Ecto neural progenitor cell (in vitro differentiated cells): ENCODE measurements around the gene CCDC85C.

Source experiments
- DNase-seq: peaks from one replicate; pipeline ENCODE4 v3.0.0-alpha.2; 2018; ENCODE audit warnings: low spot score

Gene CCDC85C

DNA sequence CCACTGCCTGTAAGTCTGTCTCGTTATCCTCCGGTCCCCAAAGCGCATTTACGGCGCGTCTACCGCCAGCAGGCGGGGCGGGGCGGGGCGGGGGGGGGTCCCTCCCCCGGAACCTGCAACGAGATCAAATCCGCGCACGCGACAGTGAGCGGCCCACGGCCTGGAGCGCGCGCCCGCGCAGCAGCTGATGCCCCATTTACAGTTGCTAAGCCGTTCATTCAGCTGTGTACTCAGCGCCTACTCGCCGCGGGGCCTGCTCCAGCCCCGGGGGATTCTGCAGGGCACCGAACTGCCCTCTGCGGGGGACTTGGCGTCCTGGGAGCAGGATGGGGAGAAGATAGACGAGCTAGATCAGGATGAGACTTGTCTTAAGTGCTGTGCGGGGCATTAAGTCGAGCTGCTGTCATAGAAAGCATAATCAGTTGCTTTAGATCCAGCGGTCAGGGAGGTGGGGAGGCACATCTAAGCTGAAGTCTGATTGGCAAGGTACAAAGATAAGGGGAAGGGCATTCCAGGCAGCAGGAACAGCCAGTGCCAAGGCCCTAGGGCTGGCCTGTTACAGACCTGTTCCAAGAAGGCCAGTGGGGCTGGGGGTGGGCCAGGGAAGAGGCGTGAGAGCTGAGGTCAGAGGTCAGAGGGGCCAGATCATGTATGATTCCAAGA is 1.4 kb upstream of the CCDC85C start:
- DNase-seq, result peak; percentile 82

DNA sequence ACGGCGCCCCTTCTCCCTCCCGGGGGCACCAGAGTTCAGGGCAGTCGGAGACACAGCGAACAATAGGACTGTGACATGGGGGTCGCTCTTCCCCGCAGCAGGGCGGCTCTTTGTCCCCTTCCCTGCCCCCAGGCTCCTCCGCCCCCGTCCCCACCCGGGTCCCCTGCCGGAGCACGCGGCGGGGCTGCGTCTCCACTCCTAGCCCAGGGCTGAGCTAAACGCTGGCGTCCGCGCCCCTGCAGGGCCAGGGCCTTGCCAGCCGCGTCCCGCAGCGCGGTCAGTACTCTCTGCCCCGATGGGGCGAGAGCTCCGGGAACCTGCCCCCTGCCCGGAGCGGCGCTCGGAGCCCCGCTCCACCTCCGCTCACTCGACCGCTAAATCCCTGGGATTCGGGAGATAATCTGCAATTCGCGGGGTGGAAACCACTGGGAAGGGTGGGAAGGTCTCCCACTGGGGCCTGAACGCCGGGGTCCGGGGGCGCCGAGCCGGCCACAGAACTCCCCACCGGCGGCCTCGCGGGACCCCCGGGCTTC is 825 bp upstream of the CCDC85C start:
- no peak for DNase-seq

DNA sequence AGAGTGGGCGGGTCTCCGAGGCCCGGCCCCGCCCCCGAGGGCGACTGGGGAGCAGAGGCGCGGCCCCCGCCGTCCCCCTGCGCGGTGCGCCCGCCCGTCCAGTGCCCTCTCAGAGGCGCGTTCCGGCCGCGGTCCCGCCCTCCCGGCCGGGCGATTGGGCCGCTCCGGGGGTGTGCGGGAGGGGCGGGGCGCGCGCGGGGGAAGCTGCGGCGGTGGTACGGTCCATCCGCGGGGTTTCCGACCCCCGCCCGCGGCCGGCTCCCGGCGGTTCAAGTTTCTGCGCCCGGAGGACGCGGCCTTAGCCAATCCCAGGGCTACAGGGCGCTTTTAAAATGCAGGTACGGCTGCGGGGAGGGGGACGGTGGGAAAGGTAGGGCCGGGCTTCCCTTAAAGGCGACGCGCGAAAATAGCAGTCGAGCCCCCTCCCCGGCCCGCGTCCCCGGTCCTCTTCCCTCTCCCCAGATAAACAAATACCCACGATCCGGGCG is 315 bp upstream of the CCDC85C start:
- DNase-seq, result peak; percentile 98

DNA sequence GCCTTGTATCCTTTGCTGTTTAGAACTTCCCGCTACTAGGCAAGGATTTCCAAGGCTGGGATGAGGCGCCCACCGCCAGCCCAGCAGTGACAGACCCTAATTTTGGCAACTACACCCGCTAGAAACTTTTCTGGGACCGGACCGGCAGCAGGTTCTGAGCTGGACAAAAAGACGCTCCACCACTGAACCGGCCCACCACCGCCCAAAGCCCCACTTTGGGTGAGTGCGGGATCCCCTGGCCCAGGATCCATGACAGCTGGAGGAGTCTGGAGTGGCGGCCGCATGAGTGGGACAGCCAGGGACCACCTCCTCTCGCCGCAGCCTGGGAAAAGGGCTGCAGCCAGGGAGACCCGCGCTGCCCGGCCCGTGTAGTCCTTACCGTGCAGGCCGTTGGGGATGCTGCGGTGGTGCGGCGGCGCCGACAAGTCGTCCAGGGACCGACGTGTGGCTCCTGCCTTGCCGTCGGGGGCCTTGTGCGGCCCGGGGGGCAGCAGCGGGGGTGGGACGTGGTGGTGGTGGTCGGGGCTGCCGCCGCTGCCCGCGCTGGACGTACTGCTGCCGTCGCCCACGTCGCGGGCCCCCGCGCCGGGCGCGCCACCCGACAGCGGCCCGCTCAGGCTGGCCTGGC is 1.1 kb downstream of the CCDC85C start:
- DNase-seq, result no peak

DNA sequence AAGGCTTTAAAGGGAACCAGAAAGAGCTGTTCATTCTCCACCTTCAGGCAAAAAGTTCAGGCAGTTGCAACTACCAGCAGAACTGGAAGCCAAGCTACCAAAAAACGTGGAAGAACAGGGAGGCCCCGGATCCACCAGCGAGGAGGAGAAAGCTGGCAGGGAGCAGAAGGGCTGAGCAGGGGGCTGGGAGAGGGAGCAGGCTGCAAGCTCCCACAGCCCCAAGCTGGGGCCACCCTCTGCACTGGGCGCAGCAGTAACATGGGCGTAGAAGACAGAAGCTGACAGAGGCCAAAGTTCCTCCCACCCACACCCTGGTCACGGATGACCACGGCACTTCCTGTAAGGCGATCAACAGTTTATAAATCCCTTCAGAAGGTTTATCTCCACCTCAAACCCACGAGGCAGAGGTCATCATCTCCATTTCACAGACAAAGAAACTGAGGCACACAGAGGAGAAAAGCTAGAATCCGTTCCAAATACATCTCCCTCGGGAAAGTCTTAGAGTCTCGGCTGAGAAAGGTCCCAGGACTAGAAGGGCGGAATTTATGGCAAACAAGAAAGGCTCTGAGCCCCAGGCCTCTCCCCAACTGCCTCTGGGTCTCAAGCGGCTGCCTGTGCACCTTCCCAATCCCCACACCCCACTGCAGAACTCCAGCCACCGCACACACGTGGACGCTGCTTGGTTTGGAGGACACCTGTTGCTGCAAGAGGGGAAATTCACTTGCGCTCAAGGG is 1.8 kb downstream of the CCDC85C start:
- DNase-seq, result no peak

DNA sequence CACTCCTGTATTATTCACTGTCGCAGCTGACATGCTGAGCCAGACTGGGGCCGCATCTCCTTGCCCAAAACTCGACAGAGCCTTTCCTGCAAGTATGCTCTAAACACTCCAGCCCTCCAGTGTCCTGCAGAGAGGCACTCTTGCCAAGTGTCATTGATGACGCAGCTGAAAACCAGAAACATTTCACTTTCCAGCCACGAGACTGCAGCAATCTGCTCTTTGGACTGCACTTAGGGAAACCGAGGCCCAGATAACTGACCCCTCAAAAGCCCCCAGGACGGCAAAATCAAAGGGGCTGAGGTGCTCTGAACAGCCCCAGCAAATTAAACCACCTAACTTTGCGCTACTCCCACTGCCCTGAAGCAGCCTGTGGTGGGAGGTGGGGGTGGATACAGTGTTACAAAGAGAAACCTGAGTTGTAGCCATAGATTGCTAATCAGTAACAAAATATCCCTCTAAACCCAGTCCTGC is 2.6 kb downstream of the CCDC85C start:
- no peak for DNase-seq

DNA sequence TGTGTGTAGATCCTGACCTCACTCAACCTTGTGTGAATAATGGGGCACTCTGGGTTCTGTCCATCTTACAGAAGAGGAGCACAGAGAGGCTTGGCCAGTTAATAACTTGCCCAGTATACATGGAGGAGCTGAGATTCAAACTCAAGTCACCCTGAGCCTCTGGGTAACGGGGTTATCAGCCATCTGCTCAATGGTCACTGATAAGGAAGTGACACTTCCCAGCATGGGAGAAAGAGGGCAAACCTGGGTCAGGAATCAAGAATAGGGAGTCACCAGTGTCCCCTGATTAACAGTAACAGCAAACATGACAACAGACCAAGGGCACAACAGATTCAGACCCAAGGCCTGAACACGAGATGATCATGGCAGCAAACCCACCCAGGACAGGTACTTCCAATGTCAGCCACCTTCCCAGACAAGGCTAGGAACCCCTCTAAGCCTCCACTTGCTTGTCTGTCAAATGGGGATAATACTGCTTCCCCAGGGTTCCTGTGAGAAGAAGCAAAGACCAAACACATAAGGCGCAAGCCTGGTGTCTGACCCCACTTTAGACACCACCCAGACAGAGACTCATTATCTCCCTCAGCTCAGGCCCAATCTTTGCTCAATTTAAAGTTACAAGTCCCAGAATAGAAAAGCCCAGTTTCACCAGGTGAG is 3.6 kb downstream of the CCDC85C start:
- DNase-seq, result no peak

DNA sequence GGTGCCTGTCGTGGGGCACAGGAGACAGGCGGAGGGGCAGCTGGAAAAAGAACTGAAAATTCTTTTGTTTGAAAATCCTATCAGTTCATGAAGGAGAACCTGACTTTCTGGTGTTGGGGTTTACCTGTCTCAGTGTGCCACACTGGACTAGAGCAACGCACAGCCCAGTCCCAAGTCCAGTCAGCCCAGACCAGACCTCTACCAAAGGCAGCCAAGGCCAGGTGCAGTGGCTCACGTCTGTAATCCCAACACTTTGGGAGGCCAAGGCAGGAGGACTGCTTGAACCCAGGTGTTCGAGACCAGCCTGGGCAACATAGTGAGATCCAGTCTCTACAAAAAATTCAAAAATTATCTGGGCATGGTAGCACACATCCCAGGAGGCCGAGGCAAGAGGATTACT is 4.6 kb downstream of the CCDC85C start:
- no peak for DNase-seq

DNA sequence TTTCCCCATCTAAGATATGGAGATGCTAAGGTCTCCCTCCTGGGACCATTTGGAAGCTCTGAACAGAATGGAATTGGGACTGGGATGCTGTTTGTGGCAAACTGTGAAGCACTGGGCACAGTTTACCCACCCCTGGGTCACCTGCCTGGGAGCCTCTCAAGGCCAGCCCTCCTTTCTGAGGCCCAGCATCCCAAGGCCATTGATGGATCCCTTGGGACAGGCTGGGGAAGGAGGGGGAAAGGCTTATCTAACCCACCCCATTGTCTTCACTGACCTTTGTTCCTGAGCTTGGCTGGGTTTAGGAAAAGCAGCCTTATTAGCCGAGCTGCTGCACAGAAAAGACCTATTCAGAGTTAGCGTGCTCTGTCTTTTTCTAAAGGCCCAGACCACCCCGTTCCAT is 5.2 kb downstream of the CCDC85C start:
- no peak for DNase-seq

DNA sequence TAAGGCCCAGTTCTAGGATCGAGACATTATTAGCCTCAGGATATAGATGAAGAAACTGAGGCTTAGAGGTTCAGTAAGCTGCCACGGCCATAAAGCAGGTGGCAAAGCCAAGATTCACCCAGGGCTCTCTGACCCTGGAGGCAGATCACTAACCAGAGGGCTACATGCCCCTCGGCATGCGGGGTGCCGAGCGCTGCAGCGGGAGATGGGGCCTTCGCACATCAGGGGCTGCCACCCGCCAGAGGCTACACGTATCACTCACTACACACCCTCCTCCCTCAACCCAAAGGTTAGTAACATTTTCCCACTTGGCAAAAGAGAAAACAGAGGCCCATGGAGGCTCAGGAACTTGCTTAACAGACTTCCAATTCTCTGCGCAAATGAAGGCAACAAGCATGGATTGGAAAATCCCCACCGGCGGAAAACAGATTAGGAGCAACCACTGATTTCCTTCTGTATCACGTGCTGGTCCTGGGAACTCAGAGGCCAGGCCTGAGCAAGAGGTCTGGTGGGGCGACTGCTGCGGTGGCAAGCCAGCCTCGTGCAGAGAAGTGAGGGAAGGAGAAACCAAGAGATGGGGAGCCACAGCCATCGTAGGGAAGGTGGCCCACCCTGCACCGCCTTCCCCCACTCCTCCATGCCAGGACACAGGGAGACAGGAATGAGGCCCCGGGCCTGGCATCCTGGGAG is 6.0 kb downstream of the CCDC85C start:
- DNase-seq, result no peak

DNA sequence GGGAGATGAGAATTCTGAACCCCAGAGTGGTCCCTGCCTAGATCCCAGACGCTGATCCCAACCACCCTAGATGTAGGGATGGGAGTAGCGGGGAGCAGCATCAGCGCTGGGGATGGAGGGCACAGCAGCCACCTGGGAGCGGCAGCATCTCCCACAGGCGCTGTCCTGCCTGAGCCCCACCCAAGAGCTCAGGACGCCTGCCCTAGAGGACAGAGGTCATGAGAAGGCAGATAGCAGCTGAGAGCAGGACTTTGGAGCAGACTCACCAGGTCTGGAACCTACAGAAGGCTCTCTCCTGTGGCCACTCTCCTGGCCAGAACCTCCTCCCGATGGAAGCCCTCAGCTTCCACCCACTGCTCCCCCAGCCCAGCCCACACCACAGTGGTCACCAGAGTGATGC is 7.2 kb downstream of the CCDC85C start:
- no peak for DNase-seq

DNA sequence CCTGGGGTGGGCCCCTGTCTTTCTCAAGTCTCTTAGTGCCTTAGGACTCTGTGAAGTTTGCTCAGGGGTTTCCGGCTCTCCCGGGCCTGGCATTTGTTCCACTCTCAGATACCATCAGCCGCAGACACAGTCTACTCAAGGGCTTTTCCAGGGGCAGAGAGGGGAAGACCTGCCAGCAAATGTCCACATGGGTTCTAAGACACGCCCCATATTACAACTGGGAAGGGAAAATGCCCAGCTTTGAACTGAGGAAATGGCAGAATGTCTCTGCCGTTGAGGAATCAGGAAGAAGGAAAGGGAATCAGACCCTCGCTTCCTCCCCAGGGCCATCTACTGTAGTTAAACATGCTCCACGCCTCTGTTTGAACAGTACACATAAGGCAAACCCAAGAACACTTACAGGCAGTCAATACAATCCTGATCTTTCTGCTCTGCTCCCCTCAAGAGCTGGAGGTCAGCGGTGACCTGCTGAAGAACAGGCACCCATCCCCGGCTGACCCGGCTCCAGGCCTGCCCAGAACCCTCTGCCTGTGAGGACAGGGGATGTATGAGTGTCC is 7.9 kb downstream of the CCDC85C start:
- DNase-seq, result no peak

DNA sequence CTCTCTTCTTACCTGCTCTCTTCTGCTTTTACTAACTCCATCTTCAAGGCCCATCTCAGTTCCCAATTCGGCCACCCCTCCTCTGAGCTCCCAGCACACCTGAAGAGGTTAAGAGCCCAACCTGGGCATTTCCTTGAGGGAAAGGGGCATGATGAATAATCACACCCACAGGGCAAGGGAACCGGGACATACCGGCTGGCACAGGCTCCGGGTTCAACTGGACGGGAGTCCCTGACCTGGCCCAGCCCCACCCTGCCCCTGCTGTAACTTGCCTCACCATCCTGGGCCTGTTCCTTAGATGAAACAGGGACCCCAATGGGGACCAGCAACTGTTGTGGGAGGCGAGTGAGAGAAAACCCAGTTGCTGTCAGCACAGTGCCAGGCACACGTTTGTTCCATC is 8.5 kb downstream of the CCDC85C start:
- DNase-seq, result no peak

DNA sequence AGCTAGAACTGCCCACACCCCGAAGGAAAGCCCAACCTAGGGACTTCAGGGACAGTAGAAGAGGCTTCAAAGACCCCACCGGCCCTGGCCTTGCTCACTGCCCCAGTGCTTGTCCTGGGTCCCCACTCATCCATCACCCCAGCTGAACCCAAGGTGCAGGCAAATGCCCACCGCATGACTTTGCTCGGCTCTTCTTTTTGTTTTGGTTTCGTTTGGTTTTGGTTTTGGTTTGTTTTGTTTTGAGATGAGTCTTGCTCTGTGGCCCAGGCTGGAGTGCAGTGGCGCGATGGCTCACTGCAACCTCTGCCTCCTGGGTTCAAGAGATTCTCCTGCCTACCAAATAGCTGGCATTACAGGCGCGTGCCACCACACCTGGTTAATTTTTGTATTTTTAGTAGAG is 9.0 kb downstream of the CCDC85C start:
- no peak for DNase-seq

DNA sequence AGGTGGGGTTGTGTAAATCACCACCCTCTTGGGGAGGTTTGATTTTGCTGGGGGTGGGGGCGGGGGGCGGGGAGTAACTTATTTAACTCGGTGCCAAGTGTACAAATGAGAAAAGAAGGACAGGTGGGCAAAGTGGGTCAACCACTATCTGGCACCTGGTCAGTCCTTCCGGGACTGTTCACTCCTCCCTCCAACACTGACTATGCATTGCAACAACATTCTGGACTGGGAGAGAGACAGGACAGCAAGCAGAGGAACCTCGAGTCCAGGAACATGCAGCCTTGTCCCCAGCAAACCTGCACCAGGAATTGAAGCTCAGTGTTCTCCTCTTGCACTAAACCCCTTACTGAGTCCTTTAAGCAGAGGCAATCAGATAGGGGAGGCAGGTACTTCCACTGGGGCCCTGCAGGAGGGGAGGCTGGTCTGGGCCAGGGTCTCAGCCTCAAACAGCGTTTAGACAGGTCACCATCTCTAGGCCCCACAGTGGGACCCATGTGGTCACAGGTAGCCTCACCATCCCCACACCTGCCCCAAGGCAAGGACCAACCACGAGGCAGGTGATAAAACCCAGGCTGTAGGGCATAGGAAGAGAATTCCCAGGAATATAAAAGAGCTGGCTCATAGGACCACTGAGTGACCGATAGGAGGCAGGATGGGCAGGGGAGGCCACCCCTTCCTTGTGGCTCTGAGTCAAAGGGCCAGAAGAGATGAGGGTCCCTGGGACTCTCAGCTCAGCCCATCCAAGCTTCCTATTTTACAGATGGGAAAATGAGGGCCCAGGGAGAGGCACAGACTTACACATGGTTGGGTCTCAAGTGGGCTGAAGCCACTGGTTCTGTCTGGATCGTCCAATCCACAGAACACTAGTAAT is 9.8 kb downstream of the CCDC85C start:
- no peak for DNase-seq

DNA sequence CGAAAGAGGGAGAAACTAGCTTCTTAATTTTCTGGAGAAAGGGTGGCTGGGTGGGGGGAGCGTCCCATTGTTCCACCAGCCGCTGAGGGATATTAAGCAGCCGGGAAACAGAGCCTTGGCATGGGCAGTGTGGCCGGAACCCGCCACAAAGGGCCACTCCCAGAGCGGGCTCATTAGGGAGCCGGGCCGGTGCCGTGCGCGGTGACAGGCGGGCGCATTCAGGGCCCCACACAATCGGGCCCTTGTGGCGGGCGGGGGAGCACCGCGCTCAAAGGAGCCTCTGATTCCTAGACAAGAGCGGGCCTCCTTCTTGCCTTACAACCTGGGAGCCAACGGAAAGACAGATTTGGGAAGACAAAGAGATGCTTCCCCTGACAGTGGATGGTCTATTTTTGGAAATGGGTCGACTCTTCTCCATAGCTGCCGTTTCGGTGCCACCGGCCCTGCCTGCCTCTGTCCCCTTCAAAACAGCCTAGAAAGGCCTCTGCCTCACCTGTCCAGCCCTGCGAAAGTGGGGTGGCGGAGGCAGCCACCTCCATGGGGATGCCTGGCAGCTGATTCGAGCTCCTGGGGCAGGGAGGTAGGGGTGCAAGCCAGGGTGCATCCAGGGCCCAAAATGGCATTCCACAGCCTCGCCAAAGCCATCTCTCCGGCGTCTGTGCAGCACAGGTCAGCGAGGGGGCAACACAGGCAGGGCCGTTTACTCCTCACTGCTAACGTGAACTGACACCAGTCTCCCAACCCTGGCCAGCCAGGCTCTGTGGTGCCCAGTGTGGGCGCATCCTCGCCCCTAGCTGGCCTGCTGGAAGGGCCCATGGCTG is 10.9 kb downstream of the CCDC85C start:
- no peak for DNase-seq

DNA sequence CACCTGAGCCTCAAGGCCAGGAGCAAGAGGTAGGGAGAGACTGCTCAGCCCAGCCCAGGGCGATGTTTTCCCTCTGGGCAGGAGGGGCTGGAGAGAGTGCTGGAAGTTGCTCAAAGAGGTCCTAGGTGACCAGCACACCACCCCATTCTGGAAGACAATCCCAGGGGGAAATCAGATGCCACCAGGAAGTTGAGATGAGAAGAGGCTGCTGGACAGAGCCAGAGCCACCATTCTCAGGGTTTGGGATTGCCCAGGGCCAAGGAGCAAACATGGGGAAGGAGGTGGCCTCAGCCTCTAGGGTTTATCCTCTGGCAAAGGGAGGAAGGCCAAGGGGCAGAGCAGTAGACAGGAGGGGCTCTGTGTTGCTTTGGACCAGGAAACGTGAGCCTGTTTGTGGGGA is 11.6 kb downstream of the CCDC85C start:
- DNase-seq, result no peak

DNA sequence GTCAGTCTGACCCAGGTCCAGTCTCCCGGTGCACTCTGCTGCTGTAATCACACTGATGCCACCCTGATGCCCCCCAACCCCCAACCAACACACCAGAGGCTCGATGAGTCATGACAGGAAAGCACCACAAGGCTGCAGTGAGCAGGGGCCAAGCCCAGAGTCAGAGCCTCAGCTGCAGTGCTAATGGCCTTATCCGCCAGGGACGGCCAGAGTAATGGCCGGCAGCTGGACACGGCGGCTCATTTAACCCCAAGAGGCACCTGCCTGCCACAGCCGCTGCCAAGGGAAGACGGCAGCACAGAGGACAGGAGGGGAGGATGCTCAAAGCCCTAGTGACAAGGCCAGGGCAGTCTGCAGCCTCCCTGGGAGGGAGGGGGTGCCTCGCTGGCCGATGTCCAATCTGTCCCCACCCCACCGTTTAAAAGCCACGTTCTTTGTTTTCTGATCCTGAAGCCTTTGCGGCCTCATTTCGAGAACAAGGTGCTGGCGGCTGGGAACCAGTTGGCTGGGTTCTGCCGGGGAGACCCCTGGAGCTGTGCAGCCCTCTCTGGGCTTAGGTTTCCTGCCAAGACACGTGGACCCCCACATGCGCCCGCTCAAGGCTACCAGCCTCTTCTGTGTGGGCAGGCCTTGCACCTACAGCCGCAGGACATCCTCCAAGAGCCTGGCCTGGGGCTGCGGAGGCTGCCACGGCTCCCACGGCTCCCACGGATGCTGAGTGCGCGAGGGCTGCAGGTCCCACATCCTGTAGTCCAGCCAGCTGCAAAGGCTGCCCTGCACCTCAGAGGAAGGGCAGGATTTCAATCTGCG is 13.1 kb downstream of the CCDC85C start:
- no peak for DNase-seq
